WTC11 (cell line): ENCODE measurements around the gene NFIA.

Experiments used
- ATF1 ChIP-seq: sonication (generic); formaldehyde crosslinking; IDR thresholded peaks from 2 replicates; pipeline ENCODE4 v1.8.1; 2023; ENCODE audit warnings: mild to moderate bottlenecking, moderate library complexity, missing genetic modification reagents
- CREB1 ChIP-seq: sonication (generic); formaldehyde crosslinking; IDR thresholded peaks from 2 replicates; pipeline ENCODE4 v1.8.0; 2023; ENCODE audit warnings: mild to moderate bottlenecking, missing genetic modification reagents
- CREM ChIP-seq: sonication (generic); formaldehyde crosslinking; IDR thresholded peaks from 2 replicates; pipeline ENCODE4 v1.8.1; 2022; ENCODE audit warnings: mild to moderate bottlenecking, missing genetic modification reagents, moderate library complexity
- ESRRA ChIP-seq: sonication (generic); formaldehyde crosslinking; IDR thresholded peaks from 2 replicates; pipeline ENCODE4 v1.8.1; 2022; ENCODE audit warnings: mild to moderate bottlenecking, missing genetic modification reagents, borderline replicate concordance
- KAT7 ChIP-seq: sonication (generic); formaldehyde crosslinking; IDR thresholded peaks from 2 replicates; pipeline ENCODE4 v1.8.1; 2023; ENCODE audit warnings: missing genetic modification reagents, mild to moderate bottlenecking, borderline replicate concordance
- MXD4 ChIP-seq: fragments of 250-450 bp; sonication (Bioruptor Pico); IDR thresholded peaks from 2 replicates; pipeline ENCODE4 v1.8.0; 2021; ENCODE audit warnings: mild to moderate bottlenecking, moderate library complexity, borderline replicate concordance
- SP1 ChIP-seq: sonication (generic); formaldehyde crosslinking; conservative IDR thresholded peaks from 2 replicates; pipeline ENCODE4 v1.8.1; 2022; ENCODE audit warnings: missing genetic modification reagents
- TF ChIP-seq, protein P1 (sequence below): fragments of 200-600 bp; IDR thresholded peaks from 2 replicates; pipeline ENCODE4 v1.8.0; 2022; ENCODE audit warnings: antibody characterized with exemption
- TF ChIP-seq, protein P2 (sequence below): sonication (generic); formaldehyde crosslinking; IDR thresholded peaks from 2 replicates; pipeline ENCODE4 v1.8.1; 2023; ENCODE audit warnings: mild to moderate bottlenecking, missing genetic modification reagents
- TF ChIP-seq, protein P3 (sequence below): sonication (generic); formaldehyde crosslinking; IDR thresholded peaks from 2 replicates; pipeline ENCODE4 v1.8.1; 2023; ENCODE audit warnings: mild to moderate bottlenecking, missing genetic modification reagents, moderate library complexity
- TF ChIP-seq, protein P4 (sequence below): sonication (generic); formaldehyde crosslinking; IDR thresholded peaks from 2 replicates; pipeline ENCODE4 v1.8.0; 2022; ENCODE audit warnings: mild to moderate bottlenecking, missing genetic modification reagents
- TF ChIP-seq, protein P5 (sequence below): sonication (generic); formaldehyde crosslinking; conservative IDR thresholded peaks from 2 replicates; pipeline ENCODE4 v1.8.1; 2022; ENCODE audit warnings: mild to moderate bottlenecking, missing genetic modification reagents
- TF ChIP-seq, protein P6 (sequence below): sonication (generic); formaldehyde crosslinking; IDR thresholded peaks from 2 replicates; pipeline ENCODE4 v1.8.1; 2022; ENCODE audit warnings: mild to moderate bottlenecking, missing genetic modification reagents, moderate library complexity, borderline replicate concordance

DNA sequence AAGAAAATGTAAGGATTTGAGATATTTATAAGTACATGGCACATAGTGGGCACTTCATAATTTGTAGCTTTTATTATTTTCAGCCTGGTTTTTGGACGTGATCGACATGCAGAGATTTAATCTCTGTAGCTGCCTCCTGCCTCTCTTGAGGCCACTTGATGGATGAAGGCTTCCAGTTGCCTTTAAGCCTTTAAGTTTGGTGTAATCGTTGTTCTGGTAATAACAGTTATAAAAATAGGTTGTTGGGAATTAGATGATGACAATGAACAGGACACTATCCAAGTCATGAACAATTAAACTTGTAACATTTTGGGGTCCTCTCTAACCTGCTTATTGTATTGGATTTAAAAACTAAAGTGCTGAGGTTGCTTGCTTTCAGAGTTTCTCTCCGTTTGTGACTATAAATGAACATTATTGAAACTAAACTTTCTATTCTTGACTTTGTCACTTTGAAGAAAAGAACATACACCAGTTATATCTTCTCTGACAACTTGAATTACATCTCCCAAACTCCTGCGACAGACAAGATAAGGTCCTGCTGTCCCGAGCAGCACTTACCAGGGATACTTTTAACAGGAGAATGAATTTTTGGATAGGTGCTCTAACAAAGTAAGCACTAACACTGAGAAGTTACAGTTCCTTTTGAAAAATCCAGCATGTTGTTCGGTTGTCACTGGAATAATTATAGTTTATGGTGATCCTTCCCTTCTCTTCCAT lies 295.0 kb downstream of the NFIA start:
- TF ChIP-seq, protein P1, sequence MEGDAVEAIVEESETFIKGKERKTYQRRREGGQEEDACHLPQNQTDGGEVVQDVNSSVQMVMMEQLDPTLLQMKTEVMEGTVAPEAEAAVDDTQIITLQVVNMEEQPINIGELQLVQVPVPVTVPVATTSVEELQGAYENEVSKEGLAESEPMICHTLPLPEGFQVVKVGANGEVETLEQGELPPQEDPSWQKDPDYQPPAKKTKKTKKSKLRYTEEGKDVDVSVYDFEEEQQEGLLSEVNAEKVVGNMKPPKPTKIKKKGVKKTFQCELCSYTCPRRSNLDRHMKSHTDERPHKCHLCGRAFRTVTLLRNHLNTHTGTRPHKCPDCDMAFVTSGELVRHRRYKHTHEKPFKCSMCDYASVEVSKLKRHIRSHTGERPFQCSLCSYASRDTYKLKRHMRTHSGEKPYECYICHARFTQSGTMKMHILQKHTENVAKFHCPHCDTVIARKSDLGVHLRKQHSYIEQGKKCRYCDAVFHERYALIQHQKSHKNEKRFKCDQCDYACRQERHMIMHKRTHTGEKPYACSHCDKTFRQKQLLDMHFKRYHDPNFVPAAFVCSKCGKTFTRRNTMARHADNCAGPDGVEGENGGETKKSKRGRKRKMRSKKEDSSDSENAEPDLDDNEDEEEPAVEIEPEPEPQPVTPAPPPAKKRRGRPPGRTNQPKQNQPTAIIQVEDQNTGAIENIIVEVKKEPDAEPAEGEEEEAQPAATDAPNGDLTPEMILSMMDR = no peak
- TF ChIP-seq, protein P2, sequence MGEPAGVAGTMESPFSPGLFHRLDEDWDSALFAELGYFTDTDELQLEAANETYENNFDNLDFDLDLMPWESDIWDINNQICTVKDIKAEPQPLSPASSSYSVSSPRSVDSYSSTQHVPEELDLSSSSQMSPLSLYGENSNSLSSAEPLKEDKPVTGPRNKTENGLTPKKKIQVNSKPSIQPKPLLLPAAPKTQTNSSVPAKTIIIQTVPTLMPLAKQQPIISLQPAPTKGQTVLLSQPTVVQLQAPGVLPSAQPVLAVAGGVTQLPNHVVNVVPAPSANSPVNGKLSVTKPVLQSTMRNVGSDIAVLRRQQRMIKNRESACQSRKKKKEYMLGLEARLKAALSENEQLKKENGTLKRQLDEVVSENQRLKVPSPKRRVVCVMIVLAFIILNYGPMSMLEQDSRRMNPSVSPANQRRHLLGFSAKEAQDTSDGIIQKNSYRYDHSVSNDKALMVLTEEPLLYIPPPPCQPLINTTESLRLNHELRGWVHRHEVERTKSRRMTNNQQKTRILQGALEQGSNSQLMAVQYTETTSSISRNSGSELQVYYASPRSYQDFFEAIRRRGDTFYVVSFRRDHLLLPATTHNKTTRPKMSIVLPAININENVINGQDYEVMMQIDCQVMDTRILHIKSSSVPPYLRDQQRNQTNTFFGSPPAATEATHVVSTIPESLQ = no peak
- TF ChIP-seq MXD4 (CRISPR knock-in tag) = no peak
- no peak for TF ChIP-seq SP1 (CRISPR knock-in tag)
- TF ChIP-seq ESRRA (CRISPR knock-in tag) = no peak
- no peak for TF ChIP-seq CREB1 (CRISPR knock-in tag)
- TF ChIP-seq, protein P3, sequence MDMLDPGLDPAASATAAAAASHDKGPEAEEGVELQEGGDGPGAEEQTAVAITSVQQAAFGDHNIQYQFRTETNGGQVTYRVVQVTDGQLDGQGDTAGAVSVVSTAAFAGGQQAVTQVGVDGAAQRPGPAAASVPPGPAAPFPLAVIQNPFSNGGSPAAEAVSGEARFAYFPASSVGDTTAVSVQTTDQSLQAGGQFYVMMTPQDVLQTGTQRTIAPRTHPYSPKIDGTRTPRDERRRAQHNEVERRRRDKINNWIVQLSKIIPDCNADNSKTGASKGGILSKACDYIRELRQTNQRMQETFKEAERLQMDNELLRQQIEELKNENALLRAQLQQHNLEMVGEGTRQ (CRISPR knock-in tag) = no peak
- TF ChIP-seq KAT7 = no peak
- TF ChIP-seq, protein P4, sequence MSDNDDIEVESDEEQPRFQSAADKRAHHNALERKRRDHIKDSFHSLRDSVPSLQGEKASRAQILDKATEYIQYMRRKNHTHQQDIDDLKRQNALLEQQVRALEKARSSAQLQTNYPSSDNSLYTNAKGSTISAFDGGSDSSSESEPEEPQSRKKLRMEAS (CRISPR knock-in tag) = no peak
- TF ChIP-seq, protein P5, sequence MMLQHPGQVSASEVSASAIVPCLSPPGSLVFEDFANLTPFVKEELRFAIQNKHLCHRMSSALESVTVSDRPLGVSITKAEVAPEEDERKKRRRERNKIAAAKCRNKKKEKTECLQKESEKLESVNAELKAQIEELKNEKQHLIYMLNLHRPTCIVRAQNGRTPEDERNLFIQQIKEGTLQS = no peak
- no peak for TF ChIP-seq ATF1 (CRISPR knock-in tag)
- TF ChIP-seq, protein P6, sequence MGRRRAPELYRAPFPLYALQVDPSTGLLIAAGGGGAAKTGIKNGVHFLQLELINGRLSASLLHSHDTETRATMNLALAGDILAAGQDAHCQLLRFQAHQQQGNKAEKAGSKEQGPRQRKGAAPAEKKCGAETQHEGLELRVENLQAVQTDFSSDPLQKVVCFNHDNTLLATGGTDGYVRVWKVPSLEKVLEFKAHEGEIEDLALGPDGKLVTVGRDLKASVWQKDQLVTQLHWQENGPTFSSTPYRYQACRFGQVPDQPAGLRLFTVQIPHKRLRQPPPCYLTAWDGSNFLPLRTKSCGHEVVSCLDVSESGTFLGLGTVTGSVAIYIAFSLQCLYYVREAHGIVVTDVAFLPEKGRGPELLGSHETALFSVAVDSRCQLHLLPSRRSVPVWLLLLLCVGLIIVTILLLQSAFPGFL (CRISPR knock-in tag) = no peak
- no peak for TF ChIP-seq CREM (CRISPR knock-in tag)
